Measurements from ENCODE around the gene CLEC18B.
"Not testable (repeated sequence)": the region's sequence is repeated elsewhere in the genome, so short reads cannot be mapped to it uniquely, and the experiment has no call there.

- not testable (repeated sequence) for TF ChIP-seq CTCF (IDR thresholded peaks at IDR 0.05; ENCODE audit: low read depth, low read length); MAX (IDR thresholded peaks at IDR 0.05; ENCODE audit: low read depth, low read length); POLR2A (IDR thresholded peaks at IDR 0.05; ENCODE audit: extremely low read depth, insufficient read length)
Measured at GRCh38 chr16:74419811-74420210, 1.5 kb downstream of the CLEC18B start.

Data from NB4 (cell line).